ENCODE measurements around the gene TTC32. TPM values are rescaled to one million over a fixed set of nuclear protein-coding genes. Genes with fewer than 3 reads are reported as not detected.

The TTC32 gene
- total RNA-seq, 1 donor, result 9.9 TPM

GRCh38 chr2:19888831-19889230 lies 13.0 kb downstream of the TTC32 start:
- H3K4me3 ChIP-seq (ENCODE audit: low read depth, low read length), result no peak overlapping the region
- TF ChIP-seq, protein P1, sequence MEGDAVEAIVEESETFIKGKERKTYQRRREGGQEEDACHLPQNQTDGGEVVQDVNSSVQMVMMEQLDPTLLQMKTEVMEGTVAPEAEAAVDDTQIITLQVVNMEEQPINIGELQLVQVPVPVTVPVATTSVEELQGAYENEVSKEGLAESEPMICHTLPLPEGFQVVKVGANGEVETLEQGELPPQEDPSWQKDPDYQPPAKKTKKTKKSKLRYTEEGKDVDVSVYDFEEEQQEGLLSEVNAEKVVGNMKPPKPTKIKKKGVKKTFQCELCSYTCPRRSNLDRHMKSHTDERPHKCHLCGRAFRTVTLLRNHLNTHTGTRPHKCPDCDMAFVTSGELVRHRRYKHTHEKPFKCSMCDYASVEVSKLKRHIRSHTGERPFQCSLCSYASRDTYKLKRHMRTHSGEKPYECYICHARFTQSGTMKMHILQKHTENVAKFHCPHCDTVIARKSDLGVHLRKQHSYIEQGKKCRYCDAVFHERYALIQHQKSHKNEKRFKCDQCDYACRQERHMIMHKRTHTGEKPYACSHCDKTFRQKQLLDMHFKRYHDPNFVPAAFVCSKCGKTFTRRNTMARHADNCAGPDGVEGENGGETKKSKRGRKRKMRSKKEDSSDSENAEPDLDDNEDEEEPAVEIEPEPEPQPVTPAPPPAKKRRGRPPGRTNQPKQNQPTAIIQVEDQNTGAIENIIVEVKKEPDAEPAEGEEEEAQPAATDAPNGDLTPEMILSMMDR (IDR thresholded peaks at IDR 0.05; ENCODE audit: insufficient read depth, low read depth, low read length), result no peak
- DNase-seq (ENCODE audit: low read depth), result no peak

DNA sequence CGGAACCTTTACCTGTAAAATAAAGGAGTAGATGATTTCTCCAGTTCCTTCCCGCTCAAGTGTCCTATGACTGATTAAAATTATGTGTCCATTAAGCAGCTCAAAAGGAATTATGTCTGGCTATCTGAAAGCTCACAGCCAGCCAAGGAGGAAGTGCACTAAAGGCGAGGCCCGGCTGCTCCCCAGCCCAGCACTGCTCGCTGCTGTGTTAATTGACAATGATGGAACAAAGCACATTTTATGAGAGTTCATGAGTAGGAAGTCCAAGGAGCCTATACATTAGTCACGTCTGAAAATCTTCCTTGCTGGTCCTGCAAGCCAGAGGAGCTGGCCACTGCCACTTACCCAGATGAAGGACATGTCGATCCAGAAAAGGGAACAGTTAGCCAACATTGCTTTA lies 14.3 kb downstream of the TTC32 start:
- DNase-seq (ENCODE audit: low read depth), result no peak
- H3K4me3 ChIP-seq (ENCODE audit: low read depth, low read length), result no peak overlapping the region

DNA sequence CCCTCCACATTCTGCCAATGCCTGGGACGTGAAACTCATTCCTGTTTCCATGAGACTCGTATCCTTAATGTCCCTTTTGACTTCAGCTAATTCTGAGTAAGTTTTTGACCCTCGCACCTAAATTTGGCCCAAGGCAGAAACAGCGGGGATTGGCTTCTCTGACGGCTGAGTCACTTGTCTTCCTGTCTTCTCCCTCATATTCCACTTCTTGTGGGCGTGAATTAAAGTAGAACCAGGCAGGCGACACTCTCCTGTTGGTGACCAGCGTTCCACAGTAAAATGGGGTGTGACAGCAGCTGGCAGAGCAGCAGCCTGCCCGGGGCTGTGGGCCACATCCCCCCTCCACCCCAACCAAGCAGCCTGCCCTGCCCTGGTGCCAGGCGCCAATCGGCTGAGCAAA lies 15.5 kb downstream of the TTC32 start:
- TF ChIP-seq, protein P1 (IDR thresholded peaks at IDR 0.05; ENCODE audit: insufficient read depth, low read depth, low read length), result no peak
- no peak overlapping the region for H3K4me3 ChIP-seq (ENCODE audit: low read depth, low read length)
- no peak for DNase-seq (ENCODE audit: low read depth)

More for the DNA sequence above, 14.3 kb downstream of the TTC32 start:
- TF ChIP-seq, protein P1 (IDR thresholded peaks at IDR 0.05; ENCODE audit: insufficient read depth, low read depth, low read length), result no peak

GRCh38 chr2:19885791-19886190 lies 16.0 kb downstream of the TTC32 start:
- TF ChIP-seq, protein P1 (IDR thresholded peaks at IDR 0.05; ENCODE audit: insufficient read depth, low read depth, low read length), result no peak
- no peak for DNase-seq (ENCODE audit: low read depth)

DNA sequence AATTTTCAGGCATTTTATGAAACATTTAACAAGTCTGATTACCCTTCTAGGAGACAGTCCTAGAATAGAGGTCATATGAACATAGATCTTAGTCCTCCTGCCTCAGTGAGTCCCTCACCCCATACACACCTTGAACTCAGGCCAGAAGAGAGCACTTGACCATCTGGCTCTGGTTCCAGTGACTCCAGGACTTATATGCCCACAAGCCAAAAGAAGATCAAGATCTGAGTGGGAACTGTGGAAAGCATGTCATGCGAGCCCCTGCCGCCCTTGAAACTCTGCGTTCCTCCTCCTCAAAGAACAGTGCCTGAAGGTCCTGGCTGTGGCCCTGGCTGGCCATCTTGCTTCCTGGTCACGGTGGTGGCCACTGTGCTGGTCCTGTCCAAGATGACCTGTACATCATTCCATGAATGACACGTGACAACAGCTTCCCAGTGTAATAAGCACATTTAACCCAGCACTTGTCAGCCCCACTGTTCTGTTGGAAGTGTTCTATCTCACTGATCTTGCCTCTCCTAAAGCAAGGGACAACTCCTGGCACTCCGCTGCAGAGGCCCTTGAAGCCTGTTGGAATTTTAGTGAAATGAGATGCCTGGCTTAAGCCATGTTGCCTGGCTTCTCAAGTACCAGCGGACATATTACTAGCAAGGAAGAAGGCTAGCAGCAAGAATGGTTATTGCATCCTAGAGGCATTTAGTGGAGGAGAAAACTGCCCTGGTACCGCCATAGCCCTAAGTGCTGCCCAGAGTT lies 17.6 kb downstream of the TTC32 start:
- DNase-seq (ENCODE audit: low read depth), result no peak
- H3K4me3 ChIP-seq (ENCODE audit: low read depth, low read length), result no peak overlapping the region
- TF ChIP-seq, protein P1 (IDR thresholded peaks at IDR 0.05; ENCODE audit: insufficient read depth, low read depth, low read length), result no peak

More at GRCh38 chr2:19885791-19886190, 16.0 kb downstream of the TTC32 start:
- H3K4me3 ChIP-seq (ENCODE audit: low read depth, low read length), result no peak overlapping the region

DNA sequence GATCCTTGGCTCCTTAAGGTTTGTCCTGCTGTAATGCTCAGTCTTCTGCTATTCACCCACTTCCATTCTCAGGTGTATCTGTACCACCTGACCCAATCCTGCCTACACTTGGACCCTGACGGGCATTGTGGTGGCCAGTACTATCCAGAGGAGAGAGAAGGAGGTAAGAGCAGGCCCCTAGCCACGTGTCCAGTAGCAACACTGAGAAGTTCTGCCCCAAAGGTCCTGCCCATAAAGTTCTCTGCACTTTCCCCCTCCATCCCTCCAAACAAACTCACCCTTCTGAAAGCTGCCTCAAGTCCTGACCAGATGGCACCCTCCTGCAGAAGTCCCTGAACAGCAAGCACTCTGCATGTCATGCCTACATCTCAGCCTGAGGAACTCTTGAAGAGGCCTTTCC lies 18.3 kb downstream of the TTC32 start:
- no peak for DNase-seq (ENCODE audit: low read depth)
- no peak overlapping the region for H3K4me3 ChIP-seq (ENCODE audit: low read depth, low read length)
- TF ChIP-seq, protein P1 (IDR thresholded peaks at IDR 0.05; ENCODE audit: insufficient read depth, low read depth, low read length), result no peak

GRCh38 chr2:19882286-19882685 lies 19.5 kb downstream of the TTC32 start:
- no peak overlapping the region for H3K4me3 ChIP-seq (ENCODE audit: low read depth, low read length)
- no peak for DNase-seq (ENCODE audit: low read depth)
- TF ChIP-seq, protein P1 (IDR thresholded peaks at IDR 0.05; ENCODE audit: insufficient read depth, low read depth, low read length), result no peak
